Inflammatory macrophage treated with lipopolysaccharide for 4 hours (primary cell): ENCODE results near the gene OBSCN.

Experiments
- DNase-seq: peaks from one replicate; pipeline ENCODE4 v3.0.0-alpha.2; 2020

OBSCN gene

GRCh38 chr1:228348708-228349467 lies 141.0 kb downstream of the OBSCN start:
- no peak for DNase-seq

GRCh38 chr1:228349701-228350171 lies 141.9 kb downstream of the OBSCN start:
- DNase-seq: no peak

- DNase-seq: no peak
Measured at GRCh38 chr1:228350179-228350742, 142.4 kb downstream of the OBSCN start.

GRCh38 chr1:228350831-228351781 lies 143.3 kb downstream of the OBSCN start:
- no peak for DNase-seq

GRCh38 chr1:228351850-228352249 lies 144.0 kb downstream of the OBSCN start:
- DNase-seq: no peak

- DNase-seq: no peak
Measured at GRCh38 chr1:228352677-228353481, 145.0 kb downstream of the OBSCN start.

GRCh38 chr1:228353601-228354371 lies 145.9 kb downstream of the OBSCN start:
- DNase-seq: no peak

- DNase-seq: no peak
Measured at GRCh38 chr1:228354390-228355320, 146.8 kb downstream of the OBSCN start.

GRCh38 chr1:228356897-228357680 lies 149.2 kb downstream of the OBSCN start:
- DNase-seq: no peak

- DNase-seq: no peak
Measured at GRCh38 chr1:228358039-228358763, 150.4 kb downstream of the OBSCN start.

- no peak for DNase-seq
Measured at GRCh38 chr1:228358764-228359612, 151.1 kb downstream of the OBSCN start.

GRCh38 chr1:228359613-228360532 lies 152.0 kb downstream of the OBSCN start:
- no peak for DNase-seq

- no peak for DNase-seq
Measured at GRCh38 chr1:228360533-228361313, 152.9 kb downstream of the OBSCN start.

GRCh38 chr1:228361314-228362140 lies 153.7 kb downstream of the OBSCN start:
- no peak for DNase-seq
